ENCODE results near the gene APOBEC4.

DNA sequence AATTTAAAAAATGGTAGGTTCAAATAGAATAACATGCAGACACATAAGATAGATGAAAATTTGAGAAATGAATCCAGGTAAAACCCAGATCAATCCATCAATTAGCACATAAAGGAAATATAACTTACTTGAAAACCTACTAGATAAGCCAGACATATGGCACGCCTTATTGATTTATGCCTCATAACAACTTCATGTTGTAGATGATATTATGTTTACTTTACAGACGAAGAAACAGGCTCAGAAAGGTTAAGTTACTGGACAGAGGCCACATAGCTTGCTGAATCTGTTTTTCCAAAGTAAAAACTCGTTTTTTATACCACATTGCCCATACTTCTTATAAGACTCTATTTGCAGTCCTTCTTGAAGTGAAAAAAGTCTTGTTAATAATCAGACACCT, 40.7 kb downstream of the APOBEC4 start:
- no peak for TF ChIP-seq POLR2AphosphoS5 (IDR thresholded peaks at IDR 0.05)
- TF ChIP-seq, protein P1, sequence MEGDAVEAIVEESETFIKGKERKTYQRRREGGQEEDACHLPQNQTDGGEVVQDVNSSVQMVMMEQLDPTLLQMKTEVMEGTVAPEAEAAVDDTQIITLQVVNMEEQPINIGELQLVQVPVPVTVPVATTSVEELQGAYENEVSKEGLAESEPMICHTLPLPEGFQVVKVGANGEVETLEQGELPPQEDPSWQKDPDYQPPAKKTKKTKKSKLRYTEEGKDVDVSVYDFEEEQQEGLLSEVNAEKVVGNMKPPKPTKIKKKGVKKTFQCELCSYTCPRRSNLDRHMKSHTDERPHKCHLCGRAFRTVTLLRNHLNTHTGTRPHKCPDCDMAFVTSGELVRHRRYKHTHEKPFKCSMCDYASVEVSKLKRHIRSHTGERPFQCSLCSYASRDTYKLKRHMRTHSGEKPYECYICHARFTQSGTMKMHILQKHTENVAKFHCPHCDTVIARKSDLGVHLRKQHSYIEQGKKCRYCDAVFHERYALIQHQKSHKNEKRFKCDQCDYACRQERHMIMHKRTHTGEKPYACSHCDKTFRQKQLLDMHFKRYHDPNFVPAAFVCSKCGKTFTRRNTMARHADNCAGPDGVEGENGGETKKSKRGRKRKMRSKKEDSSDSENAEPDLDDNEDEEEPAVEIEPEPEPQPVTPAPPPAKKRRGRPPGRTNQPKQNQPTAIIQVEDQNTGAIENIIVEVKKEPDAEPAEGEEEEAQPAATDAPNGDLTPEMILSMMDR (IDR thresholded peaks at IDR 0.05) = no peak
- no peak for TF ChIP-seq POLR2A (IDR thresholded peaks at IDR 0.05)
- no peak for TF ChIP-seq EP300 (IDR thresholded peaks at IDR 0.05)
